Neural progenitor cell (in vitro differentiated cells): ENCODE results near the gene SHISAL1. TPM values are rescaled to one million over a fixed set of nuclear protein-coding genes. Genes with fewer than 3 reads are reported as not detected.

Experiments
- DNase-seq: peaks from one replicate; pipeline ENCODE4 v3.0.0-alpha.2; 2016; ENCODE audit warnings: low spot score
- H2AFZ ChIP-seq: fragments of 200-600 bp; sonication (generic); replicated peaks from 2 replicates; pipeline ENCODE4 v1.6.1; 2016; ENCODE audit warnings: antibody characterized with exemption
- H3F3A ChIP-seq: fragments of 200-600 bp; sonication (generic); 2 replicates; pipeline ENCODE4 v1.6.1; 2016; ENCODE audit warnings: antibody characterized with exemption, low read depth
- H3K27ac ChIP-seq: fragments of 200-600 bp; sonication (generic); 2 replicates; pipeline ENCODE4 v1.5.1; 2016; ENCODE audit warnings: mild to moderate bottlenecking
- H3K27me3 ChIP-seq: fragments of 200-600 bp; sonication (generic); 2 replicates; pipeline ENCODE4 v1.6.1; 2016; ENCODE audit warnings: mild to moderate bottlenecking, moderate library complexity
- H3K36me3 ChIP-seq: fragments of 200-600 bp; sonication (generic); 2 replicates; pipeline ENCODE4 v1.5.1; 2016
- H3K4me1 ChIP-seq: fragments of 200-600 bp; sonication (generic); 2 replicates; pipeline ENCODE4 v1.6.1; 2016; ENCODE audit warnings: mixed run types
- H3K4me2 ChIP-seq: fragments of 200-600 bp; sonication (generic); 2 replicates; pipeline ENCODE4 v1.6.1; 2016
- H3K4me3 ChIP-seq: fragments of 200-600 bp; sonication (generic); 2 replicates; pipeline ENCODE4 v1.5.1; 2016
- H3K79me2 ChIP-seq: fragments of 200-600 bp; sonication (generic); 2 replicates; pipeline ENCODE4 v1.6.1; 2016; ENCODE audit warnings: low read depth
- H3K9ac ChIP-seq: fragments of 200-600 bp; sonication (generic); 2 replicates; pipeline ENCODE4 v1.6.1; 2016
- H3K9me3 ChIP-seq: fragments of 200-600 bp; sonication (generic); 2 replicates; pipeline ENCODE4 v1.5.1; 2016; ENCODE audit warnings: low read depth
- H4K20me1 ChIP-seq: fragments of 200-600 bp; sonication (generic); 2 replicates; pipeline ENCODE4 v1.6.1; 2016; ENCODE audit warnings: low read depth
- H3K27ac Mint-ChIP-seq: 3 replicates; pipeline ENCODE4 v1.8.0; 2021; ENCODE audit warnings: mixed read lengths
- H3K27me3 Mint-ChIP-seq: 2 replicates; pipeline ENCODE4 v1.8.0; 2022; ENCODE audit warnings: low read depth, mild to moderate bottlenecking, inconsistent platforms, moderate library complexity, mixed read lengths; ENCODE audit not compliant: insufficient read depth
- H3K36me3 Mint-ChIP-seq: 3 replicates; pipeline ENCODE4 v1.8.0; 2021; ENCODE audit warnings: mixed read lengths
- H3K4me1 Mint-ChIP-seq: 3 replicates; pipeline ENCODE4 v1.8.0; 2021; ENCODE audit warnings: mixed read lengths
- H3K4me3 Mint-ChIP-seq: 3 replicates; pipeline ENCODE4 v1.8.0; 2021; ENCODE audit warnings: mild to moderate bottlenecking, moderate library complexity, mixed read lengths
- H3K9me3 Mint-ChIP-seq: 3 replicates; pipeline ENCODE4 v1.8.0; 2020; ENCODE audit warnings: mixed read lengths
- EZH2 ChIP-seq: fragments of 200-600 bp; sonication (generic); IDR thresholded peaks from 2 replicates; pipeline ENCODE4 v1.6.1; 2017; ENCODE audit warnings: antibody characterized with exemption, mild to moderate bottlenecking, moderate library complexity
- EZH2phosphoT487 ChIP-seq: fragments of 200-600 bp; sonication (generic); IDR thresholded peaks from 2 replicates; pipeline ENCODE4 v1.6.1; 2017; ENCODE audit warnings: antibody characterized with exemption
- total RNA-seq: library from RNA; depleted of rRNA; stranded (reverse); fragments of >200 nt; gene quantifications from 2 replicates; pipeline ENCODE4 v1.2.3, GENCODE V29; 2015; ENCODE audit warnings: low replicate concordance
- TF ChIP-seq, protein P1 (sequence below): fragments of 200-600 bp; sonication (generic); IDR thresholded peaks from 2 replicates; pipeline ENCODE4 v1.5.1; 2017; ENCODE audit warnings: antibody characterized with exemption, mild to moderate bottlenecking

Gene SHISAL1
- total RNA-seq, 1 donor from 2014 or later = 4.4 TPM

DNA sequence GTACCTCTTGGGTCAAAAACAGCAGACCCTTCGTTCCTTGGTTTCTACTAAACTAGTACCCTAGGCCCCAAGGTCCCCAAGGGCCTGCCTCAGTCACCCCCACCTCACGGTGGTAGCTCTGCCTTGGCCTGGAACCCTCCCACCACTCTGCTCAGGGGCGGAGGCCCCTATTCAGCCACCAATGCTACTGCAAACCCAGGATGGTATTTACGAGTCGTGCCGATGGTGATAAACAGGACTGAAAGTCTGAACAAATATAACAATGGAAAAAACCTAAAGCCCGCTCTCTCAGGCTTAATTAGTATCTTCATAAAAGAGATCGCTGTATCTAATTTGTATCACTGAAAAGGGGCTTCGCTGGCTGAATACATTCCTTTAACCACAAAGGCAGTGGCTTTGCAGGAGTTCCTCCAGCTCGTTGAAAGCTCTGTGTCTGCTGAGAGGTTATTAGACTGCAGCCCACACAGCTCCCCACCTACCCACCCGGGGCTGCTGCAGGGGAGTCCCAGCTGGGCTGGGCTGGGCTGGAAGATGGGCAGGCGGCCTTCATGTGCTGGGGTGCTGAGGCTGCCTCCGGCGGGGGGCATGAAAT is 15.2 kb downstream of the SHISAL1 start:
- peaks cover 46% of the 10 kb centered on the region for H3F3A ChIP-seq
- DNase-seq = peak; percentile 85
- peak overlapping the region; percentile 54 for H3K4me2 ChIP-seq
- H3K4me3 ChIP-seq = no peak overlapping the region
- H3K36me3 ChIP-seq = peaks cover 5% of the 10 kb centered on the region
- Mint-ChIP-seq H3K27ac (peak overlapping the region; percentile 86), H3K27me3 (peaks cover 30% of the 10 kb centered on the region), H3K36me3 (peaks cover 2% of the 10 kb centered on the region), H3K4me3 (no peak overlapping the region), H3K4me1 (peaks cover 57% of the 10 kb centered on the region), H3K9me3 (peaks cover 17% of the 10 kb centered on the region)
- H3K79me2 ChIP-seq = no peaks in the 10 kb centered on the region
- no peaks in the 10 kb centered on the region for H3K27me3 ChIP-seq
- no peaks in the 10 kb centered on the region for H3K9me3 ChIP-seq
- no peak overlapping the region for H3K9ac ChIP-seq
- TF ChIP-seq, protein P1, sequence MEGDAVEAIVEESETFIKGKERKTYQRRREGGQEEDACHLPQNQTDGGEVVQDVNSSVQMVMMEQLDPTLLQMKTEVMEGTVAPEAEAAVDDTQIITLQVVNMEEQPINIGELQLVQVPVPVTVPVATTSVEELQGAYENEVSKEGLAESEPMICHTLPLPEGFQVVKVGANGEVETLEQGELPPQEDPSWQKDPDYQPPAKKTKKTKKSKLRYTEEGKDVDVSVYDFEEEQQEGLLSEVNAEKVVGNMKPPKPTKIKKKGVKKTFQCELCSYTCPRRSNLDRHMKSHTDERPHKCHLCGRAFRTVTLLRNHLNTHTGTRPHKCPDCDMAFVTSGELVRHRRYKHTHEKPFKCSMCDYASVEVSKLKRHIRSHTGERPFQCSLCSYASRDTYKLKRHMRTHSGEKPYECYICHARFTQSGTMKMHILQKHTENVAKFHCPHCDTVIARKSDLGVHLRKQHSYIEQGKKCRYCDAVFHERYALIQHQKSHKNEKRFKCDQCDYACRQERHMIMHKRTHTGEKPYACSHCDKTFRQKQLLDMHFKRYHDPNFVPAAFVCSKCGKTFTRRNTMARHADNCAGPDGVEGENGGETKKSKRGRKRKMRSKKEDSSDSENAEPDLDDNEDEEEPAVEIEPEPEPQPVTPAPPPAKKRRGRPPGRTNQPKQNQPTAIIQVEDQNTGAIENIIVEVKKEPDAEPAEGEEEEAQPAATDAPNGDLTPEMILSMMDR = no peak
- no peak for TF ChIP-seq EZH2
- no peak for TF ChIP-seq EZH2phosphoT487
- peak overlapping the region; percentile 86 for H3K27ac ChIP-seq
- H2AFZ ChIP-seq = no peak overlapping the region
- H4K20me1 ChIP-seq = no peaks in the 10 kb centered on the region
- peaks cover 40% of the 10 kb centered on the region for H3K4me1 ChIP-seq

- no peak overlapping the region for H3K4me3 ChIP-seq
- H3K27ac ChIP-seq = no peak overlapping the region
- peaks cover 2% of the 10 kb centered on the region for H3K36me3 Mint-ChIP-seq
- no peak overlapping the region for H3K27ac Mint-ChIP-seq
- H3K36me3 ChIP-seq = peaks cover 5% of the 10 kb centered on the region
- peaks cover 61% of the 10 kb centered on the region for H3K4me1 Mint-ChIP-seq
- no peak overlapping the region for H3K4me3 Mint-ChIP-seq
- no peak overlapping the region for H3K4me2 ChIP-seq
- H3K9me3 Mint-ChIP-seq = peaks cover 17% of the 10 kb centered on the region
- H3K79me2 ChIP-seq = no peaks in the 10 kb centered on the region
- peaks cover 39% of the 10 kb centered on the region for H3K4me1 ChIP-seq
- peaks cover 23% of the 10 kb centered on the region for H3K27me3 Mint-ChIP-seq
- H3F3A ChIP-seq = peaks cover 46% of the 10 kb centered on the region
- no peak for DNase-seq
- H3K9me3 ChIP-seq = no peaks in the 10 kb centered on the region
- H4K20me1 ChIP-seq = no peaks in the 10 kb centered on the region
- H3K27me3 ChIP-seq = no peaks in the 10 kb centered on the region
- H3K9ac ChIP-seq = no peak overlapping the region
- no peak overlapping the region for H2AFZ ChIP-seq
- TF ChIP-seq, protein P1 = no peak
- no peak for TF ChIP-seq EZH2
Observed at GRCh38 chr22:44295406-44295805, 17.3 kb downstream of the SHISAL1 start.

GRCh38 chr22:44293876-44294275 is 18.9 kb downstream of the SHISAL1 start:
- peaks cover 23% of the 10 kb centered on the region for H3K27me3 Mint-ChIP-seq
- H3K9ac ChIP-seq = no peak overlapping the region
- peaks cover 32% of the 10 kb centered on the region for H3F3A ChIP-seq
- H3K4me3 ChIP-seq = no peak overlapping the region
- H3K9me3 Mint-ChIP-seq = peaks cover 17% of the 10 kb centered on the region
- H3K27ac Mint-ChIP-seq = no peak overlapping the region
- DNase-seq = no peak
- no peak overlapping the region for H3K27ac ChIP-seq
- peaks cover 45% of the 10 kb centered on the region for H3K4me1 ChIP-seq
- no peak overlapping the region for H3K4me3 Mint-ChIP-seq
- no peak overlapping the region for H2AFZ ChIP-seq
- H3K36me3 Mint-ChIP-seq = peaks cover 2% of the 10 kb centered on the region
- H3K79me2 ChIP-seq = no peaks in the 10 kb centered on the region
- no peaks in the 10 kb centered on the region for H4K20me1 ChIP-seq
- no peaks in the 10 kb centered on the region for H3K9me3 ChIP-seq
- no peaks in the 10 kb centered on the region for H3K27me3 ChIP-seq
- TF ChIP-seq EZH2 (no peak), EZH2phosphoT487 (no peak)
- TF ChIP-seq, protein P1 = no peak
- H3K4me2 ChIP-seq = no peak overlapping the region
- peaks cover 59% of the 10 kb centered on the region for H3K4me1 Mint-ChIP-seq
- H3K36me3 ChIP-seq = peaks cover 5% of the 10 kb centered on the region
